Fibroblast of villous mesenchyme (primary cell): ENCODE results near the gene CNTNAP2. TPM values are rescaled to one million over a fixed set of nuclear protein-coding genes. Genes with fewer than 3 reads are reported as not detected.

Experiments used
- DNase-seq: peaks from one replicate; pipeline ENCODE4 v3.0.0-alpha.2; 2010; ENCODE audit warnings: low read depth
- H3K4me3 ChIP-seq: 2 replicates; pipeline ENCODE4 v1.5.1; 2011; ENCODE audit warnings: low read depth, mild to moderate bottlenecking, low read length
- total RNA-seq: library from RNA; depleted of rRNA; stranded (reverse); fragments of >200 nt; gene quantifications from 2 replicates; pipeline ENCODE4 v1.2.3, GENCODE V29; 2012
- TF ChIP-seq, protein P1 (sequence below): IDR thresholded peaks from 2 replicates; pipeline ENCODE4 v1.5.1; 2012; ENCODE audit warnings: low read depth, mild to moderate bottlenecking, low read length; ENCODE audit not compliant: insufficient read depth

The CNTNAP2 gene
- total RNA-seq, 1 donor, result not detected

DNA sequence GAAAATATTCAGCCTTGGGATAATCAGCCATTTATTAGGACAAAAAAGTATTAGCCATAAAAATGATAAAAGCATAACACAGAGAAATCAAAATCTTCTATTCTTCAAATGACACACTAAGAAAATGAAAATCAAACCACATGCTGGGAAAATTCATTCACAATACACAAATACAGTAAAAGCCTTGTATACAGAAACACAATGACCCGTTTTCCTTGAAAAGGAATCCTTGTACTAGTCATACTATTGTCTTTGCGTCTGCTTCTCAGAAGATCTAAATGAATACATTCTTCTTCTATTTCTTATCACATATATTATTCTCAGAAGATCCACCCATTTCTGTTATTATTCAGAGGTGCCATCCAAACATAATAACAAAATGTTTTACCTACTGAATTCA lies 749.1 kb downstream of the CNTNAP2 start:
- H3K4me3 ChIP-seq, result no peak overlapping the region
- DNase-seq, result no peak
- TF ChIP-seq, protein P1, sequence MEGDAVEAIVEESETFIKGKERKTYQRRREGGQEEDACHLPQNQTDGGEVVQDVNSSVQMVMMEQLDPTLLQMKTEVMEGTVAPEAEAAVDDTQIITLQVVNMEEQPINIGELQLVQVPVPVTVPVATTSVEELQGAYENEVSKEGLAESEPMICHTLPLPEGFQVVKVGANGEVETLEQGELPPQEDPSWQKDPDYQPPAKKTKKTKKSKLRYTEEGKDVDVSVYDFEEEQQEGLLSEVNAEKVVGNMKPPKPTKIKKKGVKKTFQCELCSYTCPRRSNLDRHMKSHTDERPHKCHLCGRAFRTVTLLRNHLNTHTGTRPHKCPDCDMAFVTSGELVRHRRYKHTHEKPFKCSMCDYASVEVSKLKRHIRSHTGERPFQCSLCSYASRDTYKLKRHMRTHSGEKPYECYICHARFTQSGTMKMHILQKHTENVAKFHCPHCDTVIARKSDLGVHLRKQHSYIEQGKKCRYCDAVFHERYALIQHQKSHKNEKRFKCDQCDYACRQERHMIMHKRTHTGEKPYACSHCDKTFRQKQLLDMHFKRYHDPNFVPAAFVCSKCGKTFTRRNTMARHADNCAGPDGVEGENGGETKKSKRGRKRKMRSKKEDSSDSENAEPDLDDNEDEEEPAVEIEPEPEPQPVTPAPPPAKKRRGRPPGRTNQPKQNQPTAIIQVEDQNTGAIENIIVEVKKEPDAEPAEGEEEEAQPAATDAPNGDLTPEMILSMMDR, result no peak

DNA sequence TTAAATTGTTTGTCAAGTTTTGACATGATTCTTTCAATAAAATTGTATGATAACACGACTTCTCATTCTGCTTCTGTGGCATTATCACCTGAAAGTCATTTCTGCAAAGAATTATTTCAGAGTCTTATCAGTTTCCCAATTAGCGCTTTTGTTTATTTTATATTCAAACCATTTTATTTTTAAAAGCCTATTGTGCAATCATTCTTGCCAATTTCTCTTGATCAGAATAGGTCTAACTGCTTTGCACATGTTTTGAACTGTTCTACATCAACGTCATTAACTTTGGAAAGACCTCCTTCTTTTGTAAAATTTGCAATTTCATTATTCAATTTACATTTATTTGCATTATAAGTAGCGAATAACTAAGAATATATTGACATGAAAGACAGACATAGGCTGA lies 758.1 kb downstream of the CNTNAP2 start:
- H3K4me3 ChIP-seq, result no peak overlapping the region
- TF ChIP-seq, protein P1, result no peak
- no peak for DNase-seq

DNA sequence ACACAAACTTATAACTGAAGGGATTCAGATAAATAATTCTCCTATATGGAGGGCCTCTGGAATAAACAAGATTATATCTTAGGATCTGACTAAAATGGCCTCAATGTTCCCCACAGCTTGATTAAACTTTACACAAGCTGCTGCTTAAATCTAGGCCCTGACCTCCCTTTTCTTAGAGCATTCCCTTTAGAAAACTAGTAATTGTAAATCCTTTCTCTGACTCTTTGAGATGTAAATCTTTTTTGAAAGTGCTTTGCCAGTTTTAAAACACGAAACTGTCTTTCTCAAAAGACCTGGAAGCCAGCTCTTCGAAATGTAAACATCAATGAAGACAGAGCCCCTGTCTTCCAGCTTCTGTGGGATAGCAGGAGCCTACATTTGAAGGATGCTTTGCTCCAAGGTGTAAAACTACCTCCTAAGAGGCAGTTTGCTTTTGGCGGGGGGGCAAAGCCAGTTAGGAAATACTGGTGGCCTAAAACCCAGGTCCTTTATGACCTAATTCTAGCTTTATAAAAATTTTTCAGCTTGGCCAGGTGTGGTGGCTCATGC lies 758.7 kb downstream of the CNTNAP2 start:
- no peak overlapping the region for H3K4me3 ChIP-seq
- DNase-seq, result no peak
- TF ChIP-seq, protein P1, result no peak

DNA sequence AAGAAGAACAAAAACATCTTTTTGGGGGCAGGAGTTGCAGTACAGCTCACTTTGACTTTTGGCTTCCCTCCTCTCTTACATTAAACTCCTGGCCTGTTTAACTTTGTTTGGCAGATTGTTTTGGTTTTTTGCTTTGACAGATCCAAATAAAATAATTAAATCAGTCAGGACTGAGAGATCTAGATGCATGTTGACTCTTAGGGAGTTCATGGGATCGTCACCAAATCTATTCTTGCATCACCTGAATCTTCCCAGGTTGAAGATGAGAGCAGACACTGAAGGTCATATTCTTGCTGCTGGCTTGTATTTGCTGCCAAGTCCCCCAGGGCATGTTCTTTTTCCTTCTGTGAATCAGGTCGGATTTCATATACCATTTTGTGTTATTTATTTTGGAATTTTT lies 759.4 kb downstream of the CNTNAP2 start:
- H3K4me3 ChIP-seq, result no peak overlapping the region
- TF ChIP-seq, protein P1, result no peak
- DNase-seq, result no peak

DNA sequence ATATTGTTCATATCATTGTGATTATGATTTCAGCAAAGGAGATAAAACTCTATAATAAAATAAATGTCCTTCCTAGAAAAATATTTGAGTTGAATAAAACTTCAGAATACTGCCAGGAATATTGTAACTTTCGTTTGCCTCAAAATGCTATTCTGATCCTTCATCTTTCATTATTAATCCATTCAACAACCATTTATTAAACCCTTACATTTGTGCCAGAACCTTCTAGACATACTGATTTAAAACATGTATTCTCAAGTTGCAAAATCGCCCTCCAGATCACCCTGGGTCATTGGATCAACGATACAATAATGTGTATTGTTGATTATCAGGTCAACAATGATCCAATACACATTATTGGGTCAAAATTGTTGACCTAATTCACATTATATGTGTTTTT lies 759.8 kb downstream of the CNTNAP2 start:
- no peak for DNase-seq
- TF ChIP-seq, protein P1, result no peak
- H3K4me3 ChIP-seq, result no peak overlapping the region

DNA sequence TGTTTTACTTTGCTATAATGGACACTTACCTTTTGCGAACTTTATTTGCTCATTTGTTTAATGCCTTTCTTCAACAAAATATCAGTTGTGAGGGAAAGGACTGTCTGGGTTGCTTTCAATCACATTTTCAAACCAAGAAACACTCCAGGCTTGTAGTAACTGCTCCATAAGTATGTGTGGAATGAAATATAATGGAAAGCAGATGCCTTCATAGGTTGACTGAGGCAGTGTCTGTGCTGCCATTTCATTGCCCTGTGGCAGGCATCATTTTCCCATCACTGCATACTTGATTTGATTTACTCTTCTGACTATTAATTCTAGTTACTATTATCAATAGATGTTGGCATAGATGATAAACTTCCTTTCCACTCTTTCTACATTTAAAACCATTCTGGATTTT lies 762.3 kb downstream of the CNTNAP2 start:
- TF ChIP-seq, protein P1, result no peak
- no peak overlapping the region for H3K4me3 ChIP-seq
- DNase-seq, result no peak

DNA sequence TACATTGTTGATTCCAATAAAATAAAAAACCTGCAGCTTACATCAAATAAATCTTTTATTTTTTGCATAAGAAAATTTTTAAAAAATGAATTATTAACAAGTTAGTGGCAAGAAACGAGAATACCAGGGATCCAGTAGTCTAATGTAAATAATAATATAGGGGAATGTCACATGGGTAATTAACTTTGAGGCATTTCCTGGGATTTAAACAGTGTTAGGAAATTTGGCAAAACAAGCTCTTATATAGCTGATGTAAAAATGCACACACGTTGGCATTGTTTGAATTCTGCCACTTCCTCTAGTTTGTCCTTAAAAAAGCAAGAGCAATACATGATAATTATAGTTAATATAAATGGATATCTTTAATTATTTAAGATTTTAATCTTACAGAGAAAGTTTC lies 768.6 kb downstream of the CNTNAP2 start:
- no peak for DNase-seq
- TF ChIP-seq, protein P1, result no peak
- H3K4me3 ChIP-seq, result no peak overlapping the region
